Hematopoietic multipotent progenitor cell treated with erythropoietin and hydrocortisone succinate and interleukin-3 and kit ligand, for 4 days (in vitro differentiated cells): ENCODE results near the gene CHKB.
"Not testable (repeated sequence)": the region's sequence is repeated elsewhere in the genome, so short reads cannot be mapped to it uniquely, and the experiment has no call there.

Experiments
- DNase-seq: peaks from one replicate; pipeline ENCODE4 v3.0.0-alpha.2; 2015

Gene CHKB

GRCh38 chr22:50612168-50612527 lies 29.5 kb upstream of the CHKB start:
- no peak for DNase-seq

- DNase-seq: no peak
Observed at GRCh38 chr22:50611341-50612060, 28.9 kb upstream of the CHKB start.

DNA sequence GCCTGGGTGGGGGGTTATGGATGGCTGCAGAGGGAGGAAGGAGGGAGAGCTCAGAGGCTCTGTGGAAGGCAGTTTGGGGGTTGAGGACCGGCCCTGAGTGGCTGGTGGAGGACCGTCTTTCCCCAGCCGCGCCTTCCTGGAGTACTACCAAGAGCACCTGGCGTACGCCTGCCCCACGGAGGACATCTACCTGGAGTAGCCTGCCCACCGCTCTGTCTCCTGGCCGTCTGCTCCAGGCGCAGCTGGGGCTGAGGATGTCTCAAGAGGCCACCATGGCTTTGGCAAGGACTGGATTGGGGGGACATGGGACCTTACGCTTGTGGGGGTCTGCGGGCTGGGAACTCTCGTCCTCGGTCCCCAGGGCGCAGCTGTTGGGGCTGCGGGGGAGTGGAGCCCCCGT lies 27.9 kb upstream of the CHKB start:
- no peak for DNase-seq

- DNase-seq: no peak
Observed at GRCh38 chr22:50610041-50610451, 27.4 kb upstream of the CHKB start.

DNA sequence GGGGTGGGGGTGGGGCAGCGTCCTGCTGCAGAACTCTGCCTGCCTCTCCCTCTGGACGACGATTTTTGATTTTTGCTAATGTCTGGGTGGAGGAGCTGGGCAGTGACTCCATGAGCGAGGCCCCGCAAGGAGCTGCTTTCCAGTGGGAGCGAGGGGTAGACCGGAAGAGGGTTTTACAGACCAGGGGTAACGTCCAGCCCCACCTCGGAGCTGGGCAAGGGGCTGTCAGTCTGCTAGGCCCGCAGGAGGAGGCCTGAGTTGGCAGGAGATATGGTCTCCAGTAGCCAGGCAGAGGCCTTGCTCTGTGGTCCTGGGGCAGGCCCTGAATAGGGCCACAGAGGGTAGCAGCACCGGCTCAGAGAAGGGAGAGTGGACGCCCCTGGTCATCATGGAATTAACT lies 26.9 kb upstream of the CHKB start:
- DNase-seq: no peak

- DNase-seq: no peak
Observed at GRCh38 chr22:50608996-50609395, 26.3 kb upstream of the CHKB start.

GRCh38 chr22:50608058-50608840 lies 25.6 kb upstream of the CHKB start:
- DNase-seq: not testable (repeated sequence)

GRCh38 chr22:50607659-50608020 lies 25.0 kb upstream of the CHKB start:
- no peak for DNase-seq

DNA sequence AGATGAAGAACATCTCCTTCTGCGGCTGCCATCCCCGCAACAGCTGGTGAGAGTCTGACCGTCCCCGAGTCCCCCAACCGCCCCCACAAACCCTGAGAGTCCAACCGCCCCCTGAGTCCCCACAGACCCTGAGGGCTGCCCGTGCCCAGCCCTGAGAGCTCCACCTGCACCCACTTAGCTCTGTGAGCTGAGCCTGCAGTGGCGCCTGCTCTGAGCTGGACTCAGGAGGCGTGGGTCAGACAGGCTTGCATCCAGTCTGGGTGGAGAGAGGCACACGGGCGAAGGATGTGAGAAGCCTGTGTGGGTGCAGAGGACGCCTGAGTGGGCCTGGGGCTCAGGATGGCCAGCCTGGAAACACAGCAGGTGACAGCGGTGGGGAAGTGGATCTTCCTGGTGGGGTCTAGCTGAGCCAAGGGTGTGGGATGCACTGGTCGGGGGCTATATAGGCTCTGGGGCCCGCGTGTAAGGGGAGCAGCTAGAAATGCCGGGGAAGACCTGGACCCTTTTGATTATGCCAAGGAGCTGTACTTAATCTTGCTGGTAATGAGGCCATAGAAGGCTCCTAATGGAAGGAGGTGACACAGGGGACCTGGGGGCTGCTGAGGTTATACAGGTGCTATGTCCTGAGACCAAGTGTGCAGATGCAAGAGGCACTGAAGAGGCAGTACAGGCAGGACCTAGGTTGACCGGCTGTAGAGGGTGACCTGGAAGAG lies 24.5 kb upstream of the CHKB start:
- DNase-seq: no peak

- no peak for DNase-seq
Observed at GRCh38 chr22:50606165-50606945, 23.7 kb upstream of the CHKB start.

- no peak for DNase-seq
Observed at GRCh38 chr22:50605613-50606074, 23.0 kb upstream of the CHKB start.

GRCh38 chr22:50605002-50605612 lies 22.5 kb upstream of the CHKB start:
- no peak for DNase-seq

GRCh38 chr22:50604256-50605001 lies 21.8 kb upstream of the CHKB start:
- no peak for DNase-seq

DNA sequence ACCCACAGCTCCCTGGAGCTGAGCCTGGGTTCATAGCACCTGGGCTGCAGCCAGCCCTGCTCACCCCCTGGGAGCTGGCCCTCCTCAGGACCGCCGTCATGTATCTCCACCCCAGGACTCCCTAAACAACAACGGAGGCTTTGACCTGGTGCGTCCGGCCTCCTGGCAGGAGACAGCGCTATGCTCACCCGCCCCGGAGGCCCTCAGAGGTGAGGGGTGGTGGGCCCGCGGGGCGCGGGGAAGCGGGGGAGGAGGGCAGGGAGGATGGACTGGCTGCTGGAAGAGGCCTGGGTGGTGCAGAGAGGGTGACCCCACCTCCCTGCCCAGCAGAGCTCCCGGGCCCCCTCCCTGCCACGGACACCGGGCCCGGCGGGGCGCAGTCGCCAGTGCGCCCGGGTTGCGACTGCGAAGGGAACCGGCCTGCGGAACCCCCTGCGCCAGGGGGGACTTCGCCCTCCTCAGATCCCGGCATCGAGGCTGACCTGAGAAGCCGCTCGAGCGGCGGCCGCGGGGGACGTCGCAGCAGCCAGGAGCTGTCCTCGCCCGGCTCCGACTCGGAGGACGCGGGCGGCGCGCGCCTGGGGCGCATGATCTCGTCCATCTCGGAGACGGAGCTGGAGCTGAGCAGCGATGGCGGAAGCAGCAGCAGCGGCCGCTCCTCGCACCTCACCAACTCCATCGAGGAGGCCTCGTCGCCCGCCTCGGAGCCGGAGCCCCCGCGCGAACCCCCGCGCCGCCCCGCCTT lies 21.0 kb upstream of the CHKB start:
- DNase-seq: no peak

- DNase-seq: no peak
Observed at GRCh38 chr22:50602338-50602700, 19.7 kb upstream of the CHKB start.

GRCh38 chr22:50601669-50602337 lies 19.2 kb upstream of the CHKB start:
- no peak for DNase-seq

DNA sequence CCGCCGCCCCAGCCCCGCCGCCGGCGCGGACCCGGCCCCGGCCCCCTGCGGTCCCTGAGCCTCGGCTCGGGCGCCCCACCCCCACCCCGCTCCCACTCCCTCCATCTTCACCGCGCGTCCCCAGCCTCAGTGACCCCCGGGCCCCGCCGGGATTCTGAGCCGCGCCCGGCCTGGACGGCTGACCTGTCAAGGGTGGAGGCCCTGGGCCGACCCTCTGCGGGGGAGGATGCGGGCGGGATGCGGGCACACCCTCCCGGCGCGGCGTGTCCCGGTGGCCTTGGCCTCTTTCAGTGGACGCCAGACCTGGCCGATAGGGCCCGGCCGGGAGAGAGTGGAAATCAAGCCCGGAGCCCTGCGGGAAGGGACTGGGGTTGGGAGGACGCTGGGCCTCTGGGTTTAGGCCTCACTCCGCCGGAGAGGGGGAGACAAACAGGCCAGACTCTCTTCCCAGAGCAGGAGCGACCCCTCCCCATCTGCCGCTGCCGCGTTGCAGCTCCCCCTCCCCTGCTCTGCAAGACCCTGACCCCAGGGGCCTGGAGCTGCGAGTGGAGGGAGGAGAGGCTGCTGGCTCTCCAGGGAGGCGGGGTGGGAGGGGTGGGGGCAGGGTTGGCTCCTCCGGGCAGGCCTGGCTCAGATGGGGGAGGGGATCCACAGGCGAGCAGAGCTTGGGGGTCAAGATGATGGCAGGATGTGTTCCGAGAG lies 18.5 kb upstream of the CHKB start:
- no peak for DNase-seq

DNA sequence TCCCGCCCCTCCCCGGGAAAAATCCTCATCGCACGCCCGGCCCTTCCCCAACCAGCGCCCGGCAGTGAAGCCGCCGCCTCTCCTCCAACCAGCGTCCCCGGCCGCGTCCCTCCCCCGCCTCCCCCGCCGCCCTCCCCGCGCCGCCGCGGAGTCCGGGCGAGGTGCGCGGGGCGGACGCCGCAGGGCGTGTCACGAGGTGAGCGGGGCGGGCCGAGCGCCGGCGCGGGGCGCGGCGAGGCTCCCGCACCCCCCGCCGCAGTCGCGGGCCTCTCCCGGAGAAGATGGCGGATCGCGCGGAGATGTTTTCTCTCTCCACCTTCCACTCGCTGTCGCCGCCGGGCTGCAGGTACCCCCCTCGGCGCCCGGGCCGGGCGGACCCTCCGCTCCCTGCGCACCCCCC lies 17.9 kb upstream of the CHKB start, which contains the start of gene MAPK8IP2:
Gene MAPK8IP2, plus strand, starts transcription at position 256 of the 400 bp plus-strand sequence. Its CDS starts 26 bp downstream, at position 282.
- DNase-seq: no peak

DNA sequence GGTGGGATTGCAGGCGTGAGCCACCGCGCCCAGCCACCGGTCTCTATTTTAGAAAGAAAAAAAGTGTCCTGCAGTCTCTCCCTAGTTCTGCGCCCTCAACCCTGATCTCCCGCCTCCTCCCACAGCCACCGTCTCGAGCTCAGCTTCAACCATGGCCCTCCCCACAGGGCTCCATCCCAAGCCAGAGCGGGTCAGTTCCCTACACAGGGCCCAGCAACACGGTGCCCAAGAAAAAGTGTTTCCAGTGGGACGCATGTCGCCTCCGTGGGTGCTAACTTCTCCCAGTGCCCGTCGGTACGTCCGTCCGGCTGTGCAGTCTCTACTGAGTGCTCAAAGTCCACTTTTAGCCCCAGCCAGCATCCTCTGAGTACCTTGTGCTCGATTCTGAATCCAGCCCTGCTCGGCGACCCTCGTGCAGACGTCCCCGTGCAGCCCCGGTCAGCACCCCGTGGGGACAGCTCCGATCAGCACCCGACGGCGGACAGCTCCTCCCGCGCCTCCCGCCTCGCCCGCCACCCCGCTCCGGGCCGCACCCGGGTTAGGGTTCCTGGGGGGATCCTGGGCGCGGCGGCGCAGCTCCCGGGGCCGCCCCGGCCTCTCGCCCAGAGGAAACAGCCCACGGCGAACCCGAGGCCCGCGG lies 17.3 kb upstream of the CHKB start:
- DNase-seq: peak; percentile 75
